Inflammatory macrophage treated with lipopolysaccharide for 1 hour (primary cell): ENCODE data around the gene NAP1L4.
A peak's percentile ranks its signal among the peaks of the same experiment; 100 is the strongest.

ENCODE experiments used
- DNase-seq, 2 donors: peaks; one replicate each; pipeline ENCODE4 v3.0.0-alpha.2; 2020 to 2022

NAP1L4 gene

DNA sequence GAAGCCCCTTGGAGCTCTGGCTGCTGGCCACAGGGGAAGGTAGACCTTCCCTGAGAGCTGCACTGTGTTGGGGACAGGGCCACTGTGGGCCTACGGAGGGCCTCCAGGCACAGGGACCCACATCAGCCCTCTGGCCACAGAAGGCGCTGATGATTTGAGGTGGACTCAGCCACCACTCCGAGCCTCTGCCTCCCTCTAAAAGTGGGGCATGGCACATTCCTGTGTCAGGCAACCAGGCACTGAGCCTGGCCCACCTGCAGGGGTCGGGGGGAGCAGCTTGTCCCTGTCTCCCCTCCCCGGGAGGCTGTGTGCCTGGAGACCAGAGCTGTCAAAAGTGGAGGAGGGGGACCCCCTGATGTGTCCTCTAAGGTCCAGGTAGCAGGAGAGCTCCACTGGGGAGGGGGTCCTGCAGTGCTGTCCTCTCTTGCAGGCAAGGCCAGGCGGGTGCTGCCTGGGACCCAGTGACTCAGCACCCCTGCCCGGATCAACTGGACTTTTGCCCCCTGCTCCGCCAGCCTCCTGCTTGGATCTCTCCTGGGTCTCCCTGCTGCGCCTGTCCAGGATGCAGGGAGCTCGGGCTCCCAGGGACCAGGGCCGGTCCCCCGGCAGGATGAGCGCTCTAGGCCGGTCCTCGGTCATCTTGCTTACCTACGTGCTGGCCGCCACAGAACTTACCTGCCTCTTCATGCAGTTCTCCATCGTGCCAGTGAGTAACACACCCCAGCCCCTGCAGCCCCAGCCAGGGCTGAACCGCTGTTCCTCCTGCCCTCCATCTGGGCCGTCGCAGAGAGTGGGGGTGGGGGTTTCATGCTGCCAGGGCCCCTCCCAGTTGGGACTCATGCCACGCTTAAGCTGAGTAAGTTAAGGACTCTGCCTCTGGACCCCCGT, 89.1 kb downstream of the NAP1L4 start:
- DNase-seq: no peak

DNA sequence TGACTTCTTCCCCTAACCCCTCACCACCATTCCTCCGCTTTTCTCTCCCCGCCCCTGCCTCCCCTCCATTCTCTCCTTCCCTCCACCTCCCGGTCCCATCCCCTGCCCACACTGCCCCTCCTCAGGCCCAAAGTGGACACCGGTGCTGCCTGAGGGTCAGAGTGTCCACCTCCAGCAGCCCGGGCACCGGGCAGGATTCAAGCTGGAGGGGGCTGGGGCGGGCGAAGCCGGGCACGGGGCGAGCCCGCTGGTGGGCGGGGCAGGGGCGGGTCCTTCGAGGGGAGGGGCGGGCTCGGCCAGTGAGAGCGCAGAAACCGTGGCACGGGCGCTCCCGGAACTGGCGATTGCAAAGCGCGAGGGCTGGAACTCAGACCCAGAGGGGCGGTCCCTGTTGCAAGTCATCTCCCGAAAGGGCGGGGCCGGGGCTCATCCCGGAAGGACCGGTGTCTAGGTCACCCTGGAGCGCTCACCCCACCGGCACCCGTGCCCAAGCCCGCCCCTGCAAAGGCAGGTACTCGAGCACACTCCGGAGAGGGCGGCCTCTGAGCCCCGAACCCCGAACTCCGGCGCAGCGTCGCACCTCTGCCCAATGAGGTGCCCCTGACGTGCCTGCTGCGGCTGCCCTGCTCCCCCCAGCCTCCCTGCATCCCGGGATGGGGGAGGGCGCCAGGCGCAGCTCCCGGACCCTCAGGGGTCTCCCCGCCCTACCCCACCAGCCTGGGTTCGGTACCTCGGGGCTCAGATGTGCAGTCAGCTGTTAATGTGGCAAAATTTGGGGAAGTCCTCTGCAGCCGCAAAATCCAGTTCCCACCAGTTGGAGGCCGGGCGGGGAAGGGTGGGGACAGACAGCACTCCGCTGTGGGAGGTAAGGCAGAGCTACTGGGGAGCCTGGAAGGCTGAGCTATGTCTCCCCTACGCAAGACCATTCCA, 90.0 kb downstream of the NAP1L4 start:
- DNase-seq: peak; percentile 90 to 94

DNA sequence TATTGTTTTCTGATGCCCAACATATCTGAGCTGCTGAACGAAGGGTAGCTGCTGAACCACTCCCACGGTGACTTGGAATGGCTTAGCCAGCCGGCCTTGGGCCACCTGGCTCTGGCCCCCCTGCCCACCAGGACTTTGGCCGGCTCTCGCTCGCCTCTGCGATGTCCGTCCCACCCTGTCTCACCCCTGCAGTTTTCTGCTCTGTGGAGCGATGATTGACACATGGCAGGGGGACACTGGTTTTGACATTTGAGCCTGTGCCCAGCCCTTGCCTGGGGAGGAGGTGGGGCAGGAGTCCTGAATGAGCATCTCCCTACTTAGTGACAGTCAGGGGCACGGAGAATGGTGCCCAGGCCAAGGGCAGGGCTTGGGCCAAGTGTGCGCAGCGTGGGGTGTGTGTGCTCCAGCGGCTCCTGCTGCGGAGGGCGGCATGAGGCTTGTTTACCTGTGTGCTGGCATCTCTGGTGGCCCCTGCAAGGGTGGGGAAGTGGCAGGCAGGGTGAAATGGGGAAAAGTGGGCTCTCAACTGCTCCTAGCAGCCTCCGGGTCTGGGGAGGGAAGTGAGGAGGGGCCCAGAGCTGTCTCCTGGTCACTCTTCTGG, 90.8 kb downstream of the NAP1L4 start:
- DNase-seq: no peak

DNA sequence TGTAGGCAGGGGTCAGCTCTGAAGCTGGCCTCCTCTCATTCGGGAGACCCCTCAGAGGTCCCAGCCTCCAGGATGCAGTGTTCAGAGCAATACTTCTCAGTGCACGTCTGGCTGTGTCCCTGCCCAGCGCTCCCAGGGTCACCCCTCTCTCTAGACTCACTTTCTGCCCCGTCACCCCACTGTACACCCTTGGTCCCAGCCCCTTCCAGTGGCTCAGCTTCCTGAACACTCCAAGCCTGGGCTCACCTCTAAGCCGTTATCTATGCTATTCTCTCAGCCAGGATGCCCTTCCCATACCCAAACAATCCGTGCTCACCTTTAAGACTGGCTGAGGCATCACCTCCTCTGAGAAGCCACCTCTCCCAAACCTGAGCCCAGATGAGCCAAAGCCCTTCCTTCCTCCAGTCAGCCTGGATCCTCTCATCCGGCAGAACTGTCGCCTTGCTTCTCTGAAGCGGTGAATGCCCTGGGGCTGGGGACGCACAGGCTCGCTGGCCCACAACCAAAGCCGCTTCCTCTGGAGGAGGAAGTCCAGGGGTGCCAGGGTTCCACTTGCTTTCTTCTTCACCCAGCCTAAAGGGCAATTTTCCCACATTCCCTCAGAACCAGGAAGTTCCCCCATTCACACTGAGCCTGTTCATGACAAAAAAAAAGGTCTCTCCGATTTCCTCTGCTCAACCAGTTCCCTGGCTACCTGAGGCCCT, 92.9 kb downstream of the NAP1L4 start:
- DNase-seq: peak; percentile 40 to 43

DNA sequence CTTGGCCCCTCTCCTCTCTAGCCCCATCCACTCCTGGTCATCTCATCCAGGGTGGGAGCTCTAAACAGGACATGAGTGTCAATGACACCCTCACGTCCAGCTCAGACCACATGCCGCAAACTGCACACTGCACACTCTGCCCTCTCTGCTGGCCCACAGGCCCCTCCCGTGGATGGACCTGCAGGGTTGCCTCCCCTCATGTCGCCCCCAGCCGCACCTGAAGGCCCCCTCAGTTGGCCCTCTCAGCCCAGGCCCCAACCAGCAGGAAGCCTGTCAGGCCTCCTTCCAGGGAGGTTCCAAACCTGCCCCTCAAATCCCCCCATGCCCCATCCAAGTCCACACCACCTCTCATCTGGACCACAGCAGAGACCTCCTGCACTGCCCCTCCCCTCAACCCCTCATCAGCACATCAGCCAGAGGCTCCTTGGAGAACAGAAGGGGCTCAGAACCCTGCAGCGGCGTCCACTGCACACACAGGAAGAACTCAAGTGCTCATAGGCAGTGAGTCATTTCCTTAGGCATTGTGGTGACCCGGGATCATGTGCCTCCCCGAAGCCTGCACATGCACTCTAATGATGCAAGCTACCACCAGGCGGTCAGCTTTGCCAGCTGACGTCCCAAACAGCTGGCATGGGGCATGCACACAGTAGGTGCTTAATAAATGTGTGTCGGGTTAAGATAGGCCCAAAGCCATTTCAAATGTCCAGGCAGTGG, 93.6 kb downstream of the NAP1L4 start:
- DNase-seq: peak; percentile 82 to 84

DNA sequence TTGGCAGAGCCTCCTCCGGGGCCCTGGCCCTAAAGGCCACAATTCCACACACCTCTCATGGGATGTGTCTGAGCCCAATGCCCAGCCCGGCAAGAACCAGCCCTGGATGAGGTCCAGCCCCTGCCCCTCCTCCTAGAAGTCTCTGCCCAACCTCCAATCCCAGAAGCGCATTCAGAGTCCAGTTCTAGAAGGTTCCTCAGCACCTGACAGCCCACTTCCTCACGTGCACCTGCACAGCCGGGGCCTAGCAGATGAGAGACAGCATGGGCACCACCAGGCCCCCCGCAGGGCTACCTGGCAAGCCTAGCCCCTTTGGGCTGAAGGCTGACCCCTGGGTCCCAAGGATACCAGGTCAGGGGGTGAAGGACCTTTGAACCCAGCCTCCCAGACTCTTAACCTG, 95.1 kb downstream of the NAP1L4 start:
- DNase-seq: no peak

DNA sequence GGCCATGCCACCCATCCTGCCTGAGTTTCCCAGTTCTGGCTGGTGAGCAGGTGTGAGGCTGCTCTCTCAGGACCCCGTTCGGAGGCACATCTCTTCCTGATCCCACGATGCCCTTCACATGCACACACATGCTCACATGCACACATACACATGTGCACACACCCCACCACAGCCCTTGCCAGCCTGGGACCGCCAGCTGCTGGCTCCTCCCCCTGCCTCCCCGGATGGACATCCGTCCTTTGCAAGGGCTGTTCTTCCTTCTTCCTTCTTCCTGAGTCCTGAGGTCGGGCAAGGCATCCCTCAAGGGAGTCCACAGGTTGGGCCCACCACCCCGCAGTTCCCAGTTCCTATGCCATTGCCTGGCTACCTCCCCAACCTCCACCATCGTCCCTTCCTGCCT, 96.1 kb downstream of the NAP1L4 start:
- no peak for DNase-seq
